ENCODE measurements around the gene CMTR1. TPM values are rescaled to one million over a fixed set of nuclear protein-coding genes. Genes with fewer than 3 reads are reported as not detected.

Gene CMTR1
- polyA plus RNA-seq, 1 donor from 2014 or later = 64.1 TPM

- Histone ChIP-seq H4K20me1 (ENCODE audit: insufficient read depth) (no peaks in the 10 kb centered on the region), H3F3A (ENCODE audit: insufficient read depth, low read length, poor library complexity, severe bottlenecking) (no peaks in the 10 kb centered on the region), H3K79me2 (replicated peaks; ENCODE audit: insufficient read depth, low read length) (peaks cover 10% of the 10 kb centered on the region), H3K36me3 (ENCODE audit: insufficient read depth, low read length) (no peaks in the 10 kb centered on the region), H3K27me3 (ENCODE audit: insufficient read depth, low read depth, low read length) (no peaks in the 10 kb centered on the region), H3K27ac (ENCODE audit: low read length) (no peak overlapping the region), H3K4me2 (ENCODE audit: low read length) (no peak overlapping the region), H3K9me2 (ENCODE audit: insufficient read depth, low read length) (no peaks in the 10 kb centered on the region), H3K9me3 (ENCODE audit: low read length) (no peaks in the 10 kb centered on the region), H2AFZ (ENCODE audit: low read depth, low read length) (no peak overlapping the region), H3K9ac (ENCODE audit: low read length) (no peak overlapping the region), H3K4me3 (ENCODE audit: low read length) (no peak overlapping the region)
- TF ChIP-seq EZH2 (IDR thresholded peaks at IDR 0.05; ENCODE audit: borderline replicate concordance, insufficient read depth, low read length, poor library complexity, severe bottlenecking) (no peak), SMC3 (conservative IDR thresholded peaks at IDR 0.05; ENCODE audit: poor library complexity) (no peak), TAF1 (IDR thresholded peaks at IDR 0.05; ENCODE audit: low read depth) (no peak), POLR2AphosphoS5 (IDR thresholded peaks at IDR 0.05) (no peak), MXI1 (conservative IDR thresholded peaks at IDR 0.05; ENCODE audit: poor library complexity, severe bottlenecking) (no peak), CTCF (IDR thresholded peaks at IDR 0.05; ENCODE audit: poor library complexity, severe bottlenecking) (no peak), EP300 (conservative IDR thresholded peaks at IDR 0.05; ENCODE audit: poor library complexity, severe bottlenecking) (no peak), RAD21 (conservative IDR thresholded peaks at IDR 0.05) (no peak)
- TF ChIP-seq, protein P1, sequence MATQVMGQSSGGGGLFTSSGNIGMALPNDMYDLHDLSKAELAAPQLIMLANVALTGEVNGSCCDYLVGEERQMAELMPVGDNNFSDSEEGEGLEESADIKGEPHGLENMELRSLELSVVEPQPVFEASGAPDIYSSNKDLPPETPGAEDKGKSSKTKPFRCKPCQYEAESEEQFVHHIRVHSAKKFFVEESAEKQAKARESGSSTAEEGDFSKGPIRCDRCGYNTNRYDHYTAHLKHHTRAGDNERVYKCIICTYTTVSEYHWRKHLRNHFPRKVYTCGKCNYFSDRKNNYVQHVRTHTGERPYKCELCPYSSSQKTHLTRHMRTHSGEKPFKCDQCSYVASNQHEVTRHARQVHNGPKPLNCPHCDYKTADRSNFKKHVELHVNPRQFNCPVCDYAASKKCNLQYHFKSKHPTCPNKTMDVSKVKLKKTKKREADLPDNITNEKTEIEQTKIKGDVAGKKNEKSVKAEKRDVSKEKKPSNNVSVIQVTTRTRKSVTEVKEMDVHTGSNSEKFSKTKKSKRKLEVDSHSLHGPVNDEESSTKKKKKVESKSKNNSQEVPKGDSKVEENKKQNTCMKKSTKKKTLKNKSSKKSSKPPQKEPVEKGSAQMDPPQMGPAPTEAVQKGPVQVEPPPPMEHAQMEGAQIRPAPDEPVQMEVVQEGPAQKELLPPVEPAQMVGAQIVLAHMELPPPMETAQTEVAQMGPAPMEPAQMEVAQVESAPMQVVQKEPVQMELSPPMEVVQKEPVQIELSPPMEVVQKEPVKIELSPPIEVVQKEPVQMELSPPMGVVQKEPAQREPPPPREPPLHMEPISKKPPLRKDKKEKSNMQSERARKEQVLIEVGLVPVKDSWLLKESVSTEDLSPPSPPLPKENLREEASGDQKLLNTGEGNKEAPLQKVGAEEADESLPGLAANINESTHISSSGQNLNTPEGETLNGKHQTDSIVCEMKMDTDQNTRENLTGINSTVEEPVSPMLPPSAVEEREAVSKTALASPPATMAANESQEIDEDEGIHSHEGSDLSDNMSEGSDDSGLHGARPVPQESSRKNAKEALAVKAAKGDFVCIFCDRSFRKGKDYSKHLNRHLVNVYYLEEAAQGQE (IDR thresholded peaks at IDR 0.05; ENCODE audit: borderline replicate concordance) = no peak
Observed at GRCh38 chr6:37501632-37502491, 68.8 kb downstream of the CMTR1 start.

GRCh38 chr6:37502703-37503291, 69.8 kb downstream of the CMTR1 start:
- no peaks in the 10 kb centered on the region for H3K27me3 ChIP-seq (ENCODE audit: insufficient read depth, low read depth, low read length)
- TF ChIP-seq, protein P1 (IDR thresholded peaks at IDR 0.05; ENCODE audit: borderline replicate concordance) = no peak
- TF ChIP-seq POLR2AphosphoS5 (IDR thresholded peaks at IDR 0.05) = no peak
- H3K4me3 ChIP-seq (ENCODE audit: low read length) = no peak overlapping the region
- H3K79me2 ChIP-seq (replicated peaks; ENCODE audit: insufficient read depth, low read length) = peaks cover 10% of the 10 kb centered on the region
- no peaks in the 10 kb centered on the region for H3K9me2 ChIP-seq (ENCODE audit: insufficient read depth, low read length)
- H4K20me1 ChIP-seq (ENCODE audit: insufficient read depth) = no peaks in the 10 kb centered on the region
- no peak overlapping the region for H2AFZ ChIP-seq (ENCODE audit: low read depth, low read length)
- no peak overlapping the region for H3K27ac ChIP-seq (ENCODE audit: low read length)
- H3K9ac ChIP-seq (ENCODE audit: low read length) = no peak overlapping the region
- no peaks in the 10 kb centered on the region for H3K36me3 ChIP-seq (ENCODE audit: insufficient read depth, low read length)
- no peaks in the 10 kb centered on the region for H3F3A ChIP-seq (ENCODE audit: insufficient read depth, low read length, poor library complexity, severe bottlenecking)
- no peak overlapping the region for H3K4me2 ChIP-seq (ENCODE audit: low read length)
- H3K9me3 ChIP-seq (ENCODE audit: low read length) = no peaks in the 10 kb centered on the region

All from neural cell (in vitro differentiated cells).